Activated CD4-positive, alpha-beta T cell treated with anti-CD3 and anti-CD28 coated beads for 1 hour (primary cell): ENCODE data around the gene CTDP1.

Experiments used
- DNase-seq: peaks from one replicate; pipeline ENCODE4 v3.0.0-alpha.2; 2020

CTDP1 gene

DNA sequence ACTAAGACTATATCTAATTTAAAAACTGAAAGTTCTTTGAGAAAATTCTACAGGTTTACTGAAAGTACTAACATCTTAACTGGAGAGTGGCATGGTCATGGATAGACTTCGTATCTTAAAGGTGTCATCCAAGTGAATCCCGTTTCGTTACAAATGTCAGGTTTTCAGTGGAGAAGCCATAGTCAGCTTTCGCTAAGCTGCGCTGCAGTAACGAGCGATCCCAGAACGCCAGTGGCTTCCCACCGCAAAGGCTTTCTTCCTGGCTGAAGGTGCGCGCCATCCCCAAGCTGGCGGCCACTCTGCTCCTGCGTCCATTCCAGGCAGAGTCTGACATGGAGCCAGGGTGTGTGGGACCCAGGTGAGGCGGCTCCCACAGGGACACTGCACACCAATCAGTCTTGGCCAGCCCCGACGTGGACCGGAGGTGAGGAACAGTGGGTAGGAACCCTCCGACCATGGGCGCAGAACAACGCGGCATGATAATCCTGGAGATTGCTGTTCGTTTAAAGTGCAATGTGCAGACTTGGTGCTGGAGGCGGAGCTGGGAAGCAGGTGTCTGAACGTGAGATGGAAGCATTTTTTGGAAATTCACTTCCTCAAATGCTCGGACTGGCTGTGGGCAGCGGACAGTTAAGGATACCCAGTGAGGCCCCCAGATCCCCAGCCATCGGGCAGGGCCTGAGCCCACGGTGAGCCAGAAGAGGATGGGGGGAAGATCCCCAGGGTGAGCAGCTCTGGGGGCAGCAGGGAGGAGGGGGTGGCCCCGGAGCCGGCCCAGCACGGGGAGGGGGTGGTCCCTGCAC, 90.3 kb downstream of the CTDP1 start:
- no peak for DNase-seq

DNA sequence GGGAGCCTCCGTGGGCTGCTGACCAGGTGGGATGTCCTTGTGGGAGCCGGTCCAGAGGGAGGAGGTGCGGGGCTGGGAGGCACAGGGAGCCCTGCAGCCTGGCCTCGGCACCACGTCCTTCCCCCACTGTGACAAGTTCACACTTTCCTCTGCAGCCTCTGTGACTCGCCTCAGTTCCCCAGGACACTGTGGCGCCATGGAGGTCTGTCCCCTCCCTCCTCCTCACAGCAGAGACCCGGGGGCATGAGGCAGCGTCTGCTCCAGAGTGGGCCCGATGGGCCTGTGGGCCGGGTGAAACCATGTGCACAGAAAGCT, 90.9 kb downstream of the CTDP1 start:
- DNase-seq, result no peak

DNA sequence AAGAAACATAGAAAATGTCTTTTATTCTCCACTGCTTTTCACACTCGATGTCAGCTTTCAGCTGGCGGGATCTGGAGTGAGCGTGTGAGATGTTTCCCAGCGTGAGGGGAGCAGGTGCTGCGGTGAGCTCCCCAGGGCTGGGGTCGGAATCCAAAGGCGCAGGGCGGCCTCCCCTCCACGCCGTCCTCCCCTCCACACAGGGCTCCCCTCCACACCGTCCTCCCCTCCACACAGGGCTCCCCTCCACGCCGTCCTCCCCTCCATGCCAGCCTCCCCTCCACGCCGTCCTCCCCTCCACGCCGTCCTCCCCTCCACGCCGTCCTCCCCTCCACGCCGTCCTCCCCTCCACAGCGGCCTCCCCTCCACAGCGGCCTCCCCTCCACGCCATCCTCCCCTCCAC, 91.2 kb downstream of the CTDP1 start:
- DNase-seq, result no peak

DNA sequence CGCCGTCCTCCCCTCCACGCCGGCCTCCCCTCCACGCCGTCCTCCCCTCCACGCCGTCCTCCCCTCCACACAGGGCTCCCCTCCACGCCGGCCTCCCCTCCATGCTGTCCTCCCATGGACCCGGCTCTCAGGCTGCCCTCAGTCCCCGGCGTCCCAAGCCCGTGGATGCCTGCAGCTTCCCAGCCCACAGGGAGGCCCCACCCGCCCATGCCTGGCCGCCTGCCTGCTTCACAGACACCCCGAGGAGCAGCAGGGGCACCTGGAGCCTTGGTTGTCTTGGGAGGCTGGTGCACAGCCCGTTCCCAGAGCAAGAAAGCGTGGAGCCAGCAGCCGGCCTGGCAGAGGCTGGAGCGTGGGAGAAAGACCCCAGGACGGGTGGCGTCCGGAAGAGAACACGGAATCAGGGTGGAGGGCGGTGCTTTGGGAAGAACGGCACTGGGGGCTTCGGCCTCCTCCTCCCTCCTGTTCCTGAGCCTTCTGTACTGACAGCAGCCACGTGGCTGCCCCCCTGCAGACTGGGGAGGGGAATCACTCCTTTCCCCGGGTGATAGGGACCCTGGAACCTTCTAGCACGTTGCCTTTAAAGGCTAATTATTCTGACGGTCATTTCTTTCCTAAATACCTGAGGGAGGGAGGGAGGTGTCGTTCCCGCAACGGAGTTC, 92.0 kb downstream of the CTDP1 start:
- DNase-seq, result no peak

DNA sequence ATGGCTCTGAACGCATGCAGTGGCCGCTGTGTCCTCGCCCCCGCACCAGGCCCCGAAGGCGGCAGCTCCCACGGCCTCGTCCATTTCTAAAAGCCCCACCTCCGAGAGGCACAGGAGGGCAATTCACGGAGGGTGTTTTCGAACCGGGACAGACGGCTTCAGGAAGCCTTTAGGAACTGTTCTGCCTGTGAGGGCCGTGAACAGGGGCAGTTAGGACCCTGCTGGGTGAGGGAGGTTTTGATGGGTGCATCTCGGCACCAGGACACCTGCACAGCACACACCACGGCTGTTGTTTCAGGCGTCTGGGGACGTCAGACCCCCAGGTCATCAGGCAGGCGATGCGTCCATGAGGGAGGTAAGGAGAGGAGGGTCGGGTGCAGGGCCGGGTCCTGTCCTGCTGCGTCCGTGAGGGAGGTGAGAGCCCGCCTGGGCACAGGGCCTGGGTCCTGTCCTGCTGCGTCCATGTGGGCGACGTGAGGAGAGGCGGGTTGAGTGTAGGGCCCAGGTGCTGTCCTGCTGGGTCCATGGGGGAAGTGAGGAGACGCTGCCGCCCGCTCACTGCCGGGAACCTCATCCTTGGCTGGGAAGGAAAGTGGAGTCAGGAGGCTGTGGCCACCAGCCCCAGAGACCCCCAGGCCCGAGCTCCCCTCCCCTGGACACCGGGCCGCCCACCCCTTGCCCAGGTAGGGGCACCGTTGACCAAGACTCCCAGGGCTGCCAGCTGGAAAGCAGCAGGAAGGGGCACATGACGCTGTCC, 92.7 kb downstream of the CTDP1 start:
- DNase-seq, result no peak

DNA sequence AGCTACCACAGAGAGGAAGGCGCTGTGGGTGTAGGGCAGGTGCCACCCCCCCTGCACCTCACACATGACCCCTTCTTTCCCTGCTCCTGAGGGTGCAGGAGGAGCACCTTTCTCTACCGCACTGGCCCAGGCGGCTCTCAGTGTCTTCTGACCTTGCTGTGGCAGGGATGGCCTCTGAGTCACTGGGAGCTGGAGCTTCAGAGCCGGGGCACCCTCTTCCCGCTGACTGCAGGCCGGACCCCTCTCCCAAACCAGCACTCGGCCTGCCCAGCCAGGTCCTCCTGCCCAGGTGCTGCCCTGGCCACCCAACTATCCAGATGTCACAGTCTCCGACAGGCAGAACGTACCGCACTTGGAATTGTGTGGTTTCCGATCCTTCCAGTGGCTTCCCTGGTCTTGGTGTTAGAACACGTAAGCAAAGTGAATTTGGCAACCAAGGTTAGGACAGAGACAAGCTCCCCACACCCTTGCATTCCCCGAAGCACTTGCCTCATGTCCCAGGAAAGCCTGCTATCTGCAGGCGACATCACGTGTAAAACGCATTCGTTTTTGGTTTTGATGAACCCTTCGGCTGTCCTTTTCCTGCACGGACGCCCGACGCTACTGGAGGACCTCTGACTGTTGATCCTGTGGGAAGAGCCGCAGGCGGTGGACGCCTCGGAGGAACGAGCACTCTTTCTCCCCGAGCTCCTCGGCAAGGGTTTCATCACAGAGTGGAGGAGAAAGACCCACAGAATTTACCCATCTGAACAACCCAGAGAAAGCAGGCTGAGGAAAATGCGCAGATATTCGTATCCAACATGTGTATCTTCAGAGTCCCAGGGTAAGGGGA, 93.5 kb downstream of the CTDP1 start:
- no peak for DNase-seq

DNA sequence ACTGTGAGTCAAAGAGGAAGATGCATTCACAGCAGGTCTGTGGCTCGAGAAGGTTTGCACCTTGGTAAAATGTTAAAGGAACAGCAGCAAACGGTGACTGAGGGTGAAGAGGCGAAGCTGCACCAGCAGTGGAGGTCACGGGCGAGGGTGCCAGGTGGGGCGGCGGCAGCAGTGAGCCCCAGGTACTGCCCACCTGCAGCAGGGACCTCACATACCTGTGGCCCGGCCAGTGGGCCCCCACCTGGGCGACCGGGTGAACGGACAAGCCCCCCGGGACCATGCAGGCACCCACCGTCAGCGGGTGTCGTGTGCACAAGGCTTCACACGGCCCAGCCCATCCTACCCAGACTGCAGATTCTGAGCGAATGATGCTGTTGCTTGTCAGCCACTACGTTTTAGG, 94.5 kb downstream of the CTDP1 start:
- no peak for DNase-seq

DNA sequence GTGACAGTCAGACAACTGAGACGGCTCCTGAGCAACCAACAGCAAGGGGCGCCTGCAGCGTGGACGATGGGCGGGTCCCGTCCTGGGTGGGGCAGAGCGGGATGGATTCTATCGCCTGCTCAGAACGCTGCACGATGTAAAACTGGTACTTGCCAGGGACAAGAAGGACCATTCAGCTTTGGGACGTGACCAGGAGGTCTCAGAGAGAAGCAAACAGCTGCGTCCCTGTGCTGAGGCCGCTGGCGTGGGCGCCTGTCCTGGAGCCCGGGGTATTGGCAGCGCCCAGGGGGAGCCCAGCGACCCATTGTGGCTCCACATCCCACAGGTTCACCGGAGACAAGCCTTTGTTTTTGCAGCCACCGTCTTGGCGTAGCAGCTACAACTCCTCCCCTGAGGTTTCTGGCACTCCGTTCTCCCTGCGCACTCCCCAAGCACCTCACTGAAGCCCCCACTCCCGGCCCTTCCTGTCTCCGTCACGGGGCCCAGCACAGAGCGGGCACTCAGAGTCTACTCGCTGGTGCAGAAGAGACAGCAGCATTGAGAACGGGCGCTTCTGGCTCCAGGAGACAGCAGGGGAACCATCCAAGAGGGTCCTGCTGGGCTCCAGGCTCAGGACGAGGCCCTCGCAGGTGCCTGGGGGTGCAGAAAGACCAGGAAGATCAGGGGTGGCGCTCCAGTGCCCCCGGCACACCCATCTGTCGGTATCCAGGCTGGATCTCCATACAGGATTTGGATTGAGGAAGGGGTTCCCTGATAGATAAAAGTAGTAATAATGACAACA, 96.0 kb downstream of the CTDP1 start:
- no peak for DNase-seq

DNA sequence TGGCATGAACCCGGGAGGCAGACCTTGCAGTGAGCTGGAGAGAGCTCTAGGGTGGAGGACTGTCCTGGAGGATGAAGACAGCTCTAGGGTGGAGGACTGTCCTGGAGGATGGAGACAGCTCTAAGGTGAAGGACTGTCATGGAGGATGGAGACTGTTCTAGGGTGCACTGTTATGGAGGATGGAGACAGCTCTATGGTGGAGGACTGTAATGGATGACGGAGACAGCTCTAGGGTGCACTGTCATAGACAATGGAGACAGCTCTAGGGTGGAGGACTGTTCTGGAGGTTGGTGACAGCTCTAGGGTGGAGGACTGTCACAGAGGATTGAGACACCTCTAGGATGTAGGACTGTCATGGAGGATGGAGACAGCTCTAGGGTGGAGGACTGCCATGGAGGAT, 97.1 kb downstream of the CTDP1 start:
- DNase-seq, result no peak

DNA sequence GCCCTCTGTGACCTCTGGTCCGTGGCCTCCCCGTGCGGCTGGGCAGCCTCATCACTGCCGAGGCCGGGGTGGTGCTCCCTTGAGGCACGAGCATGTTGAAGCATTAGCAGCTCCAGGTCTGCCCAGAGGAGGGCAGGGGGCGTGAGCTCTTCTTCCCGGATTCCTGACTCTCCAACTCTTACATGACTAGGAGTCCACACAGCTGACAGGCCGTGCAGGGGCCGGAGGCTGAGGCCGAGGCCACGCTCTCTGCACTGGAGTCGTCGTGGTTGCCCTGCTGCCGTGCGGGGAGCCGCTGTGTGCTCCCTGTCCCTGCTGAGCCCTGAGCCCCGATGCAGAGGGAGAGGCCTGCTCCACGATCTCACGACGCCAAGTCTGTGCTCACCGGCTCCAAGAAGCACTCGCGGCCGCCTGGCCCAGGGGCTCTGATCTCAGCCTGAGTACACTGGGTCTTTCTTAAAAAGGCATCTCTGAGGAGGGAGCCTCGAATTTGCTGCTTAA, 98.7 kb downstream of the CTDP1 start:
- no peak for DNase-seq

DNA sequence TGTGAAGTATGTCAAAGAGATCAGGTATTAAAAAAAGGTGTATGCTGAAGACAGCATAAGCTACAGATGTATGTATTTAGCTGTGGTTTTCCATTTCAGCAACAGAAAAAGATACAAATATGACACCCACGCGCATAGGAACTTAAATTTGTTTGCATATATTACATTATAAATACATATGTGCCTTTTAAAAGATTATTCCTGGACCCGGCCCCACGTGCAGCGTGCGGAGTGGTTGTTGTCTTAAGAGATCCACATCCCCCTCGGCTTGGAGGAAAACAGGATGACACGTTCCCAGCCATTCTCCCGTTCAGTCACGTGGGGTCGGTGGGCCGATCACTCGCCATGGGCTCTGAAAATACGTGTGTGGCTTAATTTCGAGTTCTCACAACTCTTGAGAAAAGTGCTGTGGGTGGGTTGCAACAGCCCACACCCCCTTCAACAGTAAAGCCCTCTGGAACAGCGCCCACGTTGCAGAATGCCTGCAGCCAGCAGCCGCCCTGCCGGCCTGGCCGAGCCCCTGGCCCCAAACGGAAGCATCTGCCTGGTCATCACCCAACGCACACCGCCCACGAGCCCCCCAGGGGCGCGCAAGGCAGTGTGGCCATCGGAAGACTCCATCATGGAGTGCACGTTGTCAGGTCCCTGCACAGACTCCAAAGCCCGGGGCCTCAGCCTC, 99.6 kb downstream of the CTDP1 start:
- no peak for DNase-seq

DNA sequence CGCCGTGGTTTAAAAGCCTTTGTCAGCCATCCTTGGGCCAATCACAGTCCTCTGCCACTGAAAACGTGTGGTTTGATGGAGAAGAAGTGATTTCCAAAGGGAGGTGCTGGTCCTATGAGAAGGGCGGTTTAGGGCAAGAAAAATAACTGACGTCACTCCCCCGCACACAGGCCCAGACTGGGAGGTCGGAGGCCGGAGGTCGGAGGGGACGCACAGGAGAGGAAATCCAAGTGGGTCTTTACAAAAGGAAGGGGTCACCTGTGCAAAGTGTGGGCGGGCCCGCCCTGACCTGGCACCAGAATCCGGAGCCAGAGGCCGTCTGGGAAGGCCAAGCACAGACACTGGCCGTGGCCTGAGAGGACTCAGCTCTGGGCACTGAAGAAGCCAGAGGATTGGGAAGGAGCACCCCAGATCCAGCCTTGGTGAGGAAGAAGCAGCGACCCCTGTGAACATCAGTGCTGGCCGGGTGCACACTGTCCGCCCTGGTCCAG, 100.1 kb downstream of the CTDP1 start:
- no peak for DNase-seq

DNA sequence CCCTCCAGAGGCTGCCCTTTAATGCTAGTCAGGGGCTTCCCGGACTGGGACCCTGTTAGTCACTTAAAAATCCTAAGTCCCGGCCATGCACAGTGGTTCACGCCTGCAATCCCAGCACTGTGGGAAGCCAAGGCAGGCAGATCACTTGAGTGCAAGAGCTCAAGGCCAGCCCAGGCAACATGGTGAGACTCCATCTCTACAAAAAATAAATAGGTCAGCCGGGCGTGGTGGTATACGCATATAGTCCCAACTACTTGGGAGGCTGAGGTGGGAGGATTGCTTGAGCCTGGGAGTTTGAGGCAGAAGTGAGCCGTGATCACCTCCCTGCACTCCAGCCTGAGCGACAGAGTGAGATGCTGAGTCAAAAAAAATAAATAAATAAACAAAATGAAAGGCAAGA, 100.9 kb downstream of the CTDP1 start:
- DNase-seq, result no peak

DNA sequence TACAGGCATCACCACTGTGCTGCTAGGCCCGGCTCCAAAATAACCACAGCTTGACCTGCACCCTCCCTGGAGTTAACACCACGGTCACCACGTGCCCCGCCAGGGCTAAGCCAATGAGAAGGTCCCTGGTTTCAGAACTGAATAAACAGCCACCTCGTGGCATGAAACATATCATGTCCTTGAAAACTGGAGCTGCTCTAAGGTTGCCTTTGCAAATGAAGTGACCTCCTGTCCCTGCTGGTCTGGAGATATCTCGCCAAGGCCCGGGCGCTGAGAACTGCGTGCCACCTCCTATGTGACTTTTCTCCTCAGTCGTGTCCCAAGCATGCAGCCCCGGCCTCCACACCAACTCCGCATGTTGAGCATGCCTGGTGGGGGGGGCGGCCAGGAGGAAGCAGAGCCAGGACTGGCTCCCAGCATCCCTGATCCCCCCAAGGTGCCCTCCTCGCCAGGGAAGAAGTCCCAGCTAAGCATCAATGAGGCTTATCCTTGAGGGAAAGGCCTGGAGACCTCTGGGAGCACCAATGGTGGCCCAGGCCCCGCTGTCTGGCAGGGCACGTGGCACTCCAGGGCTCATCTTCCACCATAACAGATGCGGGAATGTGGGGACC, 101.8 kb downstream of the CTDP1 start:
- DNase-seq, result no peak

DNA sequence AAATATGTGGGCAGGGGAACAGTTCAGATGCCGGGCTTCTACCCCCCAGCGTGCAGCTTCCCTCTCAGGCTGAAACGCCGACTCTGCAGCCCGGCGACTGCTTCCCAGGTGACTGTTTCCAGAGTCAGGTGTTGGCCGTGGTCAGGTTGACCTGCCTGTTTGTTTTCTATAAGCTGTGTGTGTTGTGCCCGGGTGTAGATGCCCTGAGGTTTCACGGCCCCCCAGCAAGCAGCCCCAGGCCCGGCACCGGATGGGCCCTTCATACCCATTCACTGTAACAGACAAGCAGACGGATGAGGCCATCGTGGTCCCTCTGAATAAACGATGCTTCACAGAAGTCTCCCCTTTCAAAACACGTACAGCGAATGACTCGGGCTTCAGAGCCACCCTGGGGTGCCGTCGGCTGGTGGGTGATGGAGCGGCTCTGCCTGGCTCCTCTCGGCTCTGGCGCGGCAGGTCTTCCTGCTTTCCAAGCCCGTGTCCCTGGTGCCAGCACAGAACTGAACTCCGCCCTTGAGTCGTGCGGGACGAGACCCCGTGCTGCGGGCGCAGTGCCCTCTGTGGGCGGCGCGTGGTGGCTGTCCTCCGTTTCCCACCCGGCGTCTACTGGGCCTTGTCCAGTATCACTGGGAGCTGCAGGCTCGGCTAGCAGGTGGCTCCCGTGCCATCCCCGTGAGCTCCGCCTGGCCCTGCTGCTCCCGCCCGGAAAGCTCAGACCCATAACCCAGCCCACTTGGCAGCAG, 103.1 kb downstream of the CTDP1 start:
- DNase-seq, result no peak

DNA sequence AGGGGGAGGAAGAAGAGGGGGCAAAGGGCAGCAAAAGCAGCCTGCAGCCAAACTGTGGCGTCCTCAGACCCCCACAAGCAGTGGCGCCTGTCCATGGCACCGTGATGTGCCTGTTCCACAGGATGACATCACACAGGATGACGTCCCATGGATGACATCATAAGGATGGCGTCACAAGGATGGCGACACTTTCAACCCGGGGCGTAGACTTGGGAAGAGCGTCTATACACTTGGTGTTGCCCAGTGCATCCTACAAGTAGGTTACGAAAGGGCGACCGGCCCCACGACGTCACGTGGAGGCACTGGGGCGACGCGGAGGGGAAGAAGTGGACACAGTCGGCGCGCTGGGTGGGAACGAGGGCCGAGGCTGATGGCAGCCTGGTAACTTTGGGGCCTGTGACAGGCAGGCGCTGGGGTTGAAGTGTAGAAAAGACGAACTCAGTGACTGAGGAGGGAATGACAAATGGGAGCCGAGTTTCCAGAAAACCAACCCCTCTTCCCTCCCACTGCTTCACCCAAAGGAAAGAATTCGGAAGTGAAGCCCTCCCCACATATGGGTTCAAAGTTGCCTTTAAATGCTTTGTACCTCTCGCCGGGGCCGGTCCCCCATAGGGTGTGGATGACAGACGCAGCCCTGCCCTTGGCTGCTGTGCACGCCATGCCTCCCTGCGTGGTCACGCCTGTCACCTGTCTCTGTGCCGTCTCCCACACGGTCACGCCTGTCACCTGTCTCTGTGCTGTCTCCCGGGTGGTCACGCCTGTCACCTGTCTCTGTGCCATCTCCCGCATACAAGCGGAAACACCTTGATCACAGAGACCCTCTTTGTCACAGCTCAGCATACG, 104.7 kb downstream of the CTDP1 start:
- no peak for DNase-seq

DNA sequence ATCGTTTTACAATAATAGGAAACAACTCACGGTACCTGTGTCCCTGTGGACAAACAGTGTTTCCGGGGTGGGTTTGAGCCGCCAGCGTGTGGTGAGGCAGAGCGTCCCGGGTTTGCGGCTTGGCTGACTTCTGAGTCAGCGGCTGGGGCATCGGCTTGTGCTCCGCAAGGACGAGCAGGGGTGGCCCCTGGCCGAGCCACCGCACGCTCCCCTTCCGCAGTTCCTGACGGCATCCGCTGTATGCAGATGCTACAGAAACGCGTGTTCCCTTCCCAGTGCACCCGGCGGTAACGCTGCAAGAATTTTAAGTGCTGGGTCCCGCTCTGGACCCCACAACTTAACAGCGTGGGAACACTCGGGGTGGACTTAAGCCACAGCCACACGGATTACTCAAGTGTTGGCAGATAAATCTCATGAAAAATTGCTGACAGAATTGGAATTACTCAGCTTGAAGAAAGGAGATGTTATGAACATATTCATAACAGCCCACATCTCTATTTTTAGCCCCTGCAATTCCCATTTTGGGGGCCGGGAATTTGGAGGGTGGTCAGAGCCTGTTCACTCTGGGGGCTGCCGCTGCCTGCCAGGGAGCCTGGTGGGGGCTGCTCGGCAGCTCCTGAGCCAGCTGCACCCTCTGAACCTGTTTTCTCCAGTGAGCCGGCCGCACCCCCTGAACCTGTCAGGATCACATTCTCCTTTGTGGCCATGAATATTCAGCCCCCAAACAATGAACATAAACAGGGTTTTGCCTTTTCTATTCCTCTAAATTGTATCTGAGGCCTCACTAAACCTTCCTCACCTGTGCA, 105.6 kb downstream of the CTDP1 start:
- DNase-seq, result no peak

DNA sequence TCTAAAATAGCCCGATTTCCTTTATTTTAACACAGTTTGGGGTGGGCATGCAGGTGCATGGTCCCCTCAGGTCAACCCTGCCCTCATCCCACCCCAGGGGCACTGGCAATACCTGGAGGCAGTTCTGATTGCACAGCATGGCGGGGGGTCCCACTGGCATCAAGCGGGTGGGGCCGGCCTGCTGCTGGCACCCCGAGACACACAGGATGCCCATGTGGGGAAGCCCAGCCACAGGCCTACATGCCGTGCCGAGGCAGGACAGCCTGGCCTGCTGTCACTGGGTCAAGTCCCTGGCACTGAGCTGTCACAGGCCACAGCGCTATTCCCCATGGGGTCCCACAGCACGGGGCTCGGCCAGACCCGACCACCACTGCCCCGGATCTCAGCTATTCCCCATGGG, 106.2 kb downstream of the CTDP1 start:
- DNase-seq, result no peak
